ENCODE results near the gene EVI5L. TPM values are rescaled to one million over a fixed set of nuclear protein-coding genes. Genes with fewer than 3 reads are reported as not detected.

EVI5L gene
- total RNA-seq, 2 donors from 2014 or later: 24.0 to 25.7 TPM

GRCh38 chr19:7910321-7911161, 80.5 kb downstream of the EVI5L start:
- no peak for DNase-seq (ENCODE audit: low spot score)
- Histone ChIP-seq H3K36me3 (peaks cover 11 to 27% of the 10 kb centered on the region in 2 donors), H3K9me3 (no peaks in the 10 kb centered on the region), H3K27me3 (replicated peaks; ENCODE audit: insufficient read depth) (no peaks in the 10 kb centered on the region), H3K4me3 (no peak overlapping the region), H3K4me1 (replicated peaks) (peaks cover under 1% of the 10 kb centered on the region), H3K27ac (no peak overlapping the region)
- TF ChIP-seq POLR2A (IDR thresholded peaks at IDR 0.05) (no peak), CTCF (IDR thresholded peaks at IDR 0.05) (no peak), POLR2AphosphoS5 (IDR thresholded peaks at IDR 0.05) (no peak)
- WGBS: 87% methylated on average over 54 of the region's 54 CpGs
- intact Hi-C loops (cut with DNase I): no loop called here

- H3K27ac ChIP-seq: no peak overlapping the region
- H3K27me3 ChIP-seq (replicated peaks; ENCODE audit: insufficient read depth): no peaks in the 10 kb centered on the region
- no peak overlapping the region for H3K4me3 ChIP-seq
- peaks cover 11 to 27% of the 10 kb centered on the region in 2 donors for H3K36me3 ChIP-seq
- TF ChIP-seq POLR2AphosphoS5 (IDR thresholded peaks at IDR 0.05) (no peak), CTCF (IDR thresholded peaks at IDR 0.05) (no peak), POLR2A (IDR thresholded peaks at IDR 0.05) (no peak)
- no peaks in the 10 kb centered on the region for H3K4me1 ChIP-seq (replicated peaks)
- DNase-seq (ENCODE audit: low spot score): no peak
- intact Hi-C loops (cut with DNase I): no loop called here
- no peaks in the 10 kb centered on the region for H3K9me3 ChIP-seq
- WGBS: 92% methylated on average over 17 of the region's 18 CpGs
Measured at GRCh38 chr19:7911508-7912143, 81.6 kb downstream of the EVI5L start.

GRCh38 chr19:7912144-7912696, 82.2 kb downstream of the EVI5L start:
- H3K27me3 ChIP-seq (replicated peaks; ENCODE audit: insufficient read depth): no peaks in the 10 kb centered on the region
- no peak overlapping the region for H3K27ac ChIP-seq
- peaks cover 11 to 27% of the 10 kb centered on the region in 2 donors for H3K36me3 ChIP-seq
- WGBS: 86% methylated on average over 29 of the region's 31 CpGs
- intact Hi-C loops (cut with DNase I): no loop called here
- no peak for DNase-seq (ENCODE audit: low spot score)
- no peaks in the 10 kb centered on the region for H3K4me1 ChIP-seq (replicated peaks)
- no peak overlapping the region for H3K4me3 ChIP-seq
- TF ChIP-seq POLR2A (IDR thresholded peaks at IDR 0.05) (no peak), CTCF (IDR thresholded peaks at IDR 0.05) (no peak), POLR2AphosphoS5 (IDR thresholded peaks at IDR 0.05) (no peak)
- no peaks in the 10 kb centered on the region for H3K9me3 ChIP-seq

- H3K4me1 ChIP-seq (replicated peaks): no peaks in the 10 kb centered on the region
- no peak overlapping the region for H3K27ac ChIP-seq
- H3K27me3 ChIP-seq (replicated peaks; ENCODE audit: insufficient read depth): no peaks in the 10 kb centered on the region
- no peak for DNase-seq (ENCODE audit: low spot score)
- intact Hi-C loops (cut with DNase I): no loop called here
- peaks cover 11 to 27% of the 10 kb centered on the region in 2 donors for H3K36me3 ChIP-seq
- no peak overlapping the region for H3K4me3 ChIP-seq
- WGBS: 92% methylated on average over 39 of the region's 39 CpGs
- H3K9me3 ChIP-seq: no peaks in the 10 kb centered on the region
- TF ChIP-seq POLR2A (IDR thresholded peaks at IDR 0.05): no peak
- TF ChIP-seq POLR2AphosphoS5 (IDR thresholded peaks at IDR 0.05): no peak
- no peak for TF ChIP-seq CTCF (IDR thresholded peaks at IDR 0.05)
Measured at GRCh38 chr19:7912697-7913564, 82.9 kb downstream of the EVI5L start.

All from prostate gland (tissue), 2 donors.